ENCODE results near the gene MRPS9. TPM values are rescaled to one million over a fixed set of nuclear protein-coding genes. Genes with fewer than 3 reads are reported as not detected.

The MRPS9 gene
- total RNA-seq, 1 experiment from 2014 or later = 60.0 TPM

GRCh38 chr2:105103481-105103880 is 65.6 kb downstream of the MRPS9 start:
- Mint-ChIP-seq H3K4me1 (peaks cover 31 to 33% of the 10 kb centered on the region in 2 experiments), H3K27ac (peak overlapping the region in 2 of 3 experiments; percentile 88 to 97; a peak in 5 of 7 replicates)

More at GRCh38 chr2:105103481-105103880, 65.6 kb downstream of the MRPS9 start:
- Histone ChIP-seq H2BK12ac (ENCODE audit: insufficient read length, low read depth, low read length) (no peak overlapping the region), H3K56ac (ENCODE audit: insufficient read length, low read depth, low read length) (no peak overlapping the region), H3K9me3 (ENCODE audit: control insufficient read depth, low read depth, low read length) (no peaks in the 10 kb centered on the region), H3K18ac (ENCODE audit: insufficient read length, low read depth, low read length) (peak overlapping the region; percentile 74), H3K9ac (ENCODE audit: extremely low read depth, insufficient read length, low read length) (no peak overlapping the region), H3K4me1 (ENCODE audit: insufficient read depth, low read length) (no peaks in the 10 kb centered on the region; the same call in 1 of the 2 replicates), H2AK5ac (ENCODE audit: insufficient read length, low read length) (no peak overlapping the region), H3K23ac (ENCODE audit: insufficient read length, low read depth, low read length) (no peak overlapping the region), H3K14ac (ENCODE audit: insufficient read depth, low read length) (no peak overlapping the region), H2AFZ (ENCODE audit: low read length) (no peak overlapping the region), H4K91ac (ENCODE audit: insufficient read length, low read depth, low read length) (no peak overlapping the region), H3K79me1 (ENCODE audit: insufficient read depth, low read depth, low read length, poor library complexity, severe bottlenecking) (no peaks in the 10 kb centered on the region), H3K4me2 (ENCODE audit: insufficient read depth, insufficient read length, low read length) (peak overlapping the region; percentile 46), H2BK120ac (ENCODE audit: low read depth, low read length, poor library complexity, severe bottlenecking) (no peak overlapping the region), H3K27ac (ENCODE audit: insufficient read length, low read depth, low read length) (no peak overlapping the region), H2BK5ac (ENCODE audit: insufficient read length, low read length) (no peak overlapping the region), H3K27me3 (ENCODE audit: insufficient read depth, low read length) (no peaks in the 10 kb centered on the region), H3K79me2 (ENCODE audit: insufficient read depth, low read length) (no peaks in the 10 kb centered on the region), H3K4ac (ENCODE audit: low read depth, low read length) (no peak overlapping the region), H3T11ph (ENCODE audit: low read length) (no peak overlapping the region), H4K8ac (replicated peaks; ENCODE audit: insufficient read length, low read depth, low read length) (no peak overlapping the region), H4K5ac (ENCODE audit: insufficient read length, low read depth, low read length) (no peak overlapping the region), H2BK20ac (ENCODE audit: low read depth, low read length, poor library complexity, severe bottlenecking) (no peak overlapping the region), H2BK15ac (ENCODE audit: low read depth, low read length) (no peak overlapping the region), H3K23me2 (ENCODE audit: insufficient read length, low read depth, low read length, poor library complexity, severe bottlenecking) (peaks cover 4% of the 10 kb centered on the region), H4K20me1 (ENCODE audit: control insufficient read depth, insufficient read depth, insufficient read length) (no peaks in the 10 kb centered on the region)
- no peaks in the 10 kb centered on the region for H3K9me3 Mint-ChIP-seq
- H3K27me3 Mint-ChIP-seq (ENCODE audit: low read depth) = peaks cover 3% of the 10 kb centered on the region
- peaks cover 18 to 27% (median 21%) of the 10 kb centered on the region in 3 experiments for H3K36me3 Mint-ChIP-seq (ENCODE audit: insufficient read depth in 1 of 3, low read depth in 3 of 3)
- no CpG with 5 or more reads among the region's 6 CpGs for WGBS (ENCODE audit: extremely low coverage, insufficient read length, low lambda C conversion rate)
- no peak overlapping the region; a peak in 1 of 5 replicates for H3K4me3 Mint-ChIP-seq
- TF ChIP-seq CTCF (conservative IDR thresholded peaks at IDR 0.05) = no peak
- no peak for DNase-seq
